NCI-H82 treated with DMSO at 0.1 percent for 48 hours (cell line): Measurements from ENCODE around the gene TOLLIP.

Experiments used
- DNase-seq: peaks from one replicate; lab custom pipeline; 2025; ENCODE audit not compliant: unreplicated experiment; lab: John Stamatoyannopoulos, UW

TOLLIP gene

GRCh38 chr11:1283906-1284305 is 25.5 kb downstream of the TOLLIP start:
- DNase-seq: no peak

- no peak for DNase-seq
Measured at GRCh38 chr11:1283091-1283511, 26.3 kb downstream of the TOLLIP start.

- DNase-seq: no peak
Measured at GRCh38 chr11:1281974-1282365, 27.5 kb downstream of the TOLLIP start.

GRCh38 chr11:1281326-1281973 is 28.0 kb downstream of the TOLLIP start:
- DNase-seq: no peak

DNA sequence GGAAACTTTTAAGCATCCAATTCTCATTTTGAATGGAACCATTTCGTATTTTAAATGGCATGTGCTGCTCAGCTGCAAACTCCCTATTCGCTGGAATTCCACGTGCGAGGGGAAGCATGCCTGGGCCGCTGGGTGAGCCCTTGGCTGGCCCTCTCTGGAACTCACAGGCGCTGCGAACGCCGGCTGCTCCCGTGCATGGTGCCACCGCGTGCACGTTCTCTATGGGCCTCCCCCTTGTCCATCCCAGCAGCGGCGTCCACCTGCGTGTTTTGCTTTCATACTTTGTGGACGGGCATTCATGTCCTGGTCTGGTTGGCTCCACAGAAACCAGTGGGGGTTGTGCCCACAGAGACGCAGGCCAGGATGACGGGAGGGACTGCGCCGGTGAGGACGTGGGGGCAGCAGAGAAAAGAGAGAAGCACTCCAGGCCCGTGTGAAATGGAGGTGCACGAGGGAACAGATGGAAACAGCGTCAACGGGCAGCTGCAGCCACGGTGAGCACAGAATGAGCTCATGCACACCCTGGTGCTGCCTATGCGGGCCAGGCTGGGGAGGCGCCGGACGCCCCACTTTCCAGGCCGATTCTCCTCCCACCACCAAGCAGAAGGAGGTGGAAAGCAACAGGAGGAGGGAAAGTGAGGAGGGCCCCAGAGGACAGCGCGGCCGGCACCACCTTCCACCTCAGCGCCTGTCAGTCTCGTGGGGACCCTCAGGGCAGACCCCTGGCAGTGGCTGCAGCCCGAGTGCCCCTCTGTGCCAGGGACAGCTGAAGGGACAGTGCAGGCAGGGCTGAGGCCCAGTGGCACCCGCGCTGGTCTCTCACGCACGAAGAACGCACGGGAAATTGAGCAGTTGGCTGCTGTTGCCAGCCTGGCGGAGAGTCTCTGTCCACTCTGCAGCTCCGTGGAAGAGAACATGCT is 29.1 kb downstream of the TOLLIP start:
- no peak for DNase-seq

DNA sequence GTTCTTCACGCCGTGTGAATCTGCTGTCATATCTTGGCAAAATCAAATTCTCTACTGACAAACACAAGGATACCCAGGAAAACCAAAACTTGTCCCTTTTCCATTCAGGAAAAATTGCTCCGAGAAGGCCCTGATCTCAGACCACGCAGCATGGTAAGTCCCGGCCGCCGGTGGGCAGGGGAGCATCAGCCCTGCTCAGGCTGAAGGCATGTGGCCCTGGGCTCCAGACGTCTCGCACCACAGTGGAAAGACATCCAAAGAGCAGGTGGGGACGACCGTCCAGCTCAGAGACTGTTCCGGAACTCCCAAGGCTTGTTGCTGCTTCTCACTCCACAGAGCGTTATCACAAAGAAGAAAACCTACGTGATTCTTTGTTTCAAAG is 29.8 kb downstream of the TOLLIP start:
- DNase-seq: no peak

DNA sequence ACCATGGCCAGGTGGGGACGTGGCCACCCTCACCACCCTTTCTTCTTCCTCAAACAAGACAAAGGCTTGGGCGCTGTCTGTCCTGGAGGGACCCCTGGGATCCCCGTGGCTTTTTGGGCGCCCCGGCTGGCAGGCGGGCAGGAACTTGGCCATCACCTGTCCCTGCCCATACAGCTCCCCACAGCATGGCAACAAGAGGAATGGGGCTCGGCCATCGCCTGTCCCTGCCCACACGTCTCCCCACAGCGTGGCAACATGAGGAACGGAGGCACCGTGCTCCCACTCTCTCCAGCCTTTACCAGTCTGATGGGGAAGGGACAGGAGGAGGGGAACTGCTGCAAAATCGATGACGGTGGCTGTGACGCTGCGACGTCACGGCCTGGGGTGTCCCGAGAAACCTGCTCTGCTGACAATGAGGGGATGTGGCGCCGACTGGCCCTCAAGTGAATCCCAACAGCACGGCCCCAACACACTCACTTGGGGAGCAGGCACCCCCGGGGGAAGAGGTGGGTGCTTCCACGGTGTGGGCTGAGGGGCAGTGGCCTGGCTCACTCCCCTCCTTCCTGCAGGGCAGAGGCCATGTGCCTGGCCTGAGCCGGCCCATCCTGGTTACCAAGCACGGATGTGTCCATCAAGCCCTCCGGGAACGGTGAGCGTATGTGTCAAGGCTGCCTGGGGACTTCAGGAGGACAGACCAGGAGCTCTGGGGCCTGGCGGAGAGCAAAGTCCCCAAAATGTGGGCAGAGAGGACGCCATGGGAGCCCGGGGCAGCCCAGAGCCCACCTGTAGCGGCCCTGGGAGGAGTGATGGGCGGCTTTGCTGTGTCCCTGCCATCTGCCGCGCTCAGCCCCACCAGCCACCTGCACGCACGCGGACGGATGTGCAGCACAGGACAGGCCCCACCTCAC is 30.4 kb downstream of the TOLLIP start:
- no peak for DNase-seq

DNA sequence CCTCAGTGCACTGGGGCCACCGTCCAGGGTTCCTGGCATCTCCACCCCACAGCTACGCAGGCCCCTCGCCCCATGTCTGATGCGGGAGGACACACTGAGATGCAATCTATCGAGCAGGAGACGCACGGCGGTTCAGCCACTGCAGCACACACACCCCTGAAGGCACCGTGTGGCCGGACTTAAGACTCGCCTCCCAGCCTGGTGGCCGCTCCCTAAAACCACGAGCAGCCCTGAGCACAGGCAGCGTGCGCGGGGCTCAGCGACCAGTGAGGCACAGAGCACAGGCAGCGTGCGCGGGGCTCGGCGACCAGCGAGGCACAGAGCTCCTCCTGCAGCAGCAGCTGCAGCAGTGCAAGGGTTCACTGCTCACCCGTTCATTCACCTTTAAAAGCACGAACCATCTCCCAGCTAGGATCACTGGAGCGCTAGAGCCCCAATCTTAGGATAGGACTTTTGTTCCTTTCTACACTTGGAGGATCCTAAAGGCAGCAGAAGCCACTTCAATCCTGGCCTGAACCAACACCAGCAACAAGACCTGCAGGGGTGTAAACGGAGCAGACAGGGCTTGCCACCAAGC is 31.4 kb downstream of the TOLLIP start:
- DNase-seq: no peak

- DNase-seq: no peak
Measured at GRCh38 chr11:1276866-1277615, 32.4 kb downstream of the TOLLIP start.

- DNase-seq: no peak
Measured at GRCh38 chr11:1276041-1276790, 33.2 kb downstream of the TOLLIP start.

DNA sequence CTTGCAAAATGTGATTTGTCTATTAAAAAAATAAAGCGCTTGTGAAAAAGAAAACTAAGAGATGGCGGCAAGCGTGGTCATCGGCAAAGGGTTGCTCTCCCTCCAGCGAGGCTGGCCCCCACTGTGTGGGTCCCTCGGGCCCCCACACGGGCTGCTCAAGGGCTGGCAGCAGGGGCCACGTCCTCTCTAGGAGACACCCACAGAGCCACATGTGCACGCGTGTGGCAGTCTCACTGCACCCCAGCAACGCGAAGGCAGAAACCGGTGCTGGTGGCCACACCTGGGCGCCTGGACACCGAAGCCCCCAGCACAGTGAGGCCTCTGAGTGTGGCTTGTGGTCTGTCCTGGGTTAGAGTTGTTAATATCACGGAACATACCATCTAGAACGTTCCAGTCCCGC is 34.4 kb downstream of the TOLLIP start:
- no peak for DNase-seq

GRCh38 chr11:1274501-1274900 is 34.9 kb downstream of the TOLLIP start:
- no peak for DNase-seq

DNA sequence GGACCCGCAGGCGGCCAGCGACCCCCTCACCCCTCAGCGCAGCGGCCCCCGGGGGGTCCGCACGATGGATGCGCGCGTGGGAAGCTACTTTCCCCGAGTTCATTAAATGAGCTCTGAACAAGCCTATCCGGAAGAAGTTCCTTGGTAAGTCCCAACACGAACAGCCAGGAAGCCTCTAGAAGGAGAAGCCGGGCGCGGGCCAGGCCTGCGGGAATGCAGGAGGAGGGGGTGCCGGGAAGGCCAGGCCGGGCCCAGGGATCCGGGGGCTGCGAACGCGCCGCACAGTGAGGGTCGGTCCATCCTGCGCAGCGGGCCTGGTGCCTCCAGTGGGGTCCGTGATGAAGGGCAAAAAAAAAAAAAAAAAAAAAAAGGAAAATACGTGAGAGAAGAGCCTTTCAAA is 36.9 kb downstream of the TOLLIP start:
- no peak for DNase-seq

- DNase-seq: no peak
Measured at GRCh38 chr11:1271927-1272326, 37.5 kb downstream of the TOLLIP start.

GRCh38 chr11:1271406-1271805 is 38.0 kb downstream of the TOLLIP start:
- DNase-seq: no peak

GRCh38 chr11:1271002-1271401 is 38.4 kb downstream of the TOLLIP start:
- DNase-seq: no peak

DNA sequence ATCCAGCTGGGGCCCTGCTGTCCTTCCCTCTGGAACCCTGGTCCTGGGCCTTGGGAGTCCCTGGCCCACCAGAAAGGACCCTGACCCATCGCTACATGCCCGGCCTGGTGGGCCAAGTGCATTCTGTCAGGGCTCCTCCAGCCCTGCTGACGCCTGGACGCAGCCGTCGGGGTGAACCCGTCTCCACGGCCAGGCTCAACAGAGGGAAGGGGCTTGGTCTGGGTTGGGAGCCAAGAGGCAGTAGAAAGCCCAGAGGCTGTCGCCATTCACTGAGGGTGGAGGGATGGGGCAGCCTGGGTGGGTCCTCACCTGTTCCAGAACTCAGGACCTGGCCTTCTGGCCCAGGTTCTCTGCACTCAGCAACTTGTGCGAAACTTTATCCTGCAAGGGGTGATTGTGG is 39.0 kb downstream of the TOLLIP start:
- no peak for DNase-seq

GRCh38 chr11:1269957-1270356 is 39.5 kb downstream of the TOLLIP start:
- no peak for DNase-seq

DNA sequence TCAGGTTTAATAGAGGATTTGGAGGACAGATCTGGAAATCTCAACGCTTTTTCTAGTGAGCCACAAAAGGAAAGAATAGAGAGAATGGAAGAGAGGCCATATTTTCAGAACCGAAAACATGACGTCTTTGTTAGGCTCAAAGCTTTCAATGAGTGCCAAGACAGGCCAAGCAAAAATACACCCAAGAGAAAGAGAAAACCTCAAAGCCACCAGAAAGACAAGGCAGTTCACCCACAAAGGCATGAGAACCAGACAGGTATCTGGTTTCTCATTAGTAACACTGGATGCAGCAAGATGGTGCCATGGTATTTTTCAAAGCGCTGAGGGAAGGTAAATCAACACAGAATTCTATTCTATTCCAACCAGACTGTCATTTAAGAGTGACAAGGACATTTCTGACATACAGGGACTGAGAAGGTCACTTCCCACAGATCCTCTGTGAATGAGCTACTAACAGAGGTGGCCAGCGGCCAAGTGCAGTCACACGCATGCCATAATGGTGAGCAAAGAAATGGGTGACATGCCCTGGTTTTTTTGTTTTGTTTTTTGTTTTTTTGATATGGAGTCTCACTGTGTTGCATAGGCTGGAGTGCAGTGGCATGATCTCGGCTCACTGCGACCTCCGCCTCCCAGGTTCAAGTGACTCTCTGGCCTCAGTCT is 41.9 kb downstream of the TOLLIP start:
- DNase-seq: no peak
